GM18909 (cell line): ENCODE measurements around the gene MYL3.
A peak's percentile ranks its signal among the peaks of the same experiment; 100 is the strongest.

Source experiments
- ATAC-seq: cut with Tn5 transposase; IDR thresholded peaks from one replicate; pipeline ENCODE4 v1.9.1; 2021; ENCODE audit warnings: mild to moderate bottlenecking; ENCODE audit not compliant: unreplicated experiment, poor library complexity

Gene MYL3

GRCh38 chr3:46853441-46854415 is 9.5 kb downstream of the MYL3 start:
- ATAC-seq, result no peak

GRCh38 chr3:46852839-46853355 is 10.3 kb downstream of the MYL3 start:
- no peak for ATAC-seq

DNA sequence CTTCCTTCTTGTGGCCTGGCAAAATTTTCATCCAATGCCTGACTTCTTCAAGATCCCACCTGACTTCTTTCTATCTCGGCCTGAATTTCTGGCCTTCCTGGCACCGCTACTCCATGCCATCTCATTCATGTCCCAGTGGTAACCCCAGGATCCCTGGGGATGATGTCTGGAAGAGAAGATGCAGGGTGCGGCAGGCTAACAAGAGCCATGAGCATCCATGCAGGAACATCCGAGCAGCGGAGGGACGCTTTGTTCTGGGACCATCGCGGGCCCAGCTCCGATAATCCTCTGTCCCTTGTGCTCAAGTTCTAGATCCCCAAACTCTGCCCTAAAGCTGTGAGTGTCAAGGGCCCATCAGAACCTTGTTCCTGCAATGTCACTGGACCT is 10.9 kb downstream of the MYL3 start:
- no peak for ATAC-seq

- no peak for ATAC-seq
Observed at GRCh38 chr3:46851364-46852333, 11.6 kb downstream of the MYL3 start.

DNA sequence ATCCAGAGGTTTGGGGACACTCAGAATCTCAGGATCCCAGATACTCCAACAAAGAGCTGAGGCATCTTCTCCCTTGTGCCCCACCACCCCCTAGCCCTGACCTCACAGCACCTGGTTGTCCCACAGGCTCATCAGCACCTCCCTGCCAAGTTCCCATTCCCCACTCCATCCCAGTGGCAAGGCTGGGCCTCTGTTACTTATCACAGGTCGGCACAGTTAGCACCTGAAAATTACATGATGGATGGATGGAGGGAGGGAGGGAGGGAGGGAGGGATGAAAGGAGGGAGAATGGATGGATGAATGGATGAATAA is 12.8 kb downstream of the MYL3 start:
- ATAC-seq, result no peak

GRCh38 chr3:46849686-46850467 is 13.4 kb downstream of the MYL3 start:
- no peak for ATAC-seq

- ATAC-seq, result no peak
Observed at GRCh38 chr3:46849045-46849631, 14.1 kb downstream of the MYL3 start.

GRCh38 chr3:46848271-46849044 is 14.8 kb downstream of the MYL3 start:
- no peak for ATAC-seq

- no peak for ATAC-seq
Observed at GRCh38 chr3:46847744-46848143, 15.5 kb downstream of the MYL3 start.

DNA sequence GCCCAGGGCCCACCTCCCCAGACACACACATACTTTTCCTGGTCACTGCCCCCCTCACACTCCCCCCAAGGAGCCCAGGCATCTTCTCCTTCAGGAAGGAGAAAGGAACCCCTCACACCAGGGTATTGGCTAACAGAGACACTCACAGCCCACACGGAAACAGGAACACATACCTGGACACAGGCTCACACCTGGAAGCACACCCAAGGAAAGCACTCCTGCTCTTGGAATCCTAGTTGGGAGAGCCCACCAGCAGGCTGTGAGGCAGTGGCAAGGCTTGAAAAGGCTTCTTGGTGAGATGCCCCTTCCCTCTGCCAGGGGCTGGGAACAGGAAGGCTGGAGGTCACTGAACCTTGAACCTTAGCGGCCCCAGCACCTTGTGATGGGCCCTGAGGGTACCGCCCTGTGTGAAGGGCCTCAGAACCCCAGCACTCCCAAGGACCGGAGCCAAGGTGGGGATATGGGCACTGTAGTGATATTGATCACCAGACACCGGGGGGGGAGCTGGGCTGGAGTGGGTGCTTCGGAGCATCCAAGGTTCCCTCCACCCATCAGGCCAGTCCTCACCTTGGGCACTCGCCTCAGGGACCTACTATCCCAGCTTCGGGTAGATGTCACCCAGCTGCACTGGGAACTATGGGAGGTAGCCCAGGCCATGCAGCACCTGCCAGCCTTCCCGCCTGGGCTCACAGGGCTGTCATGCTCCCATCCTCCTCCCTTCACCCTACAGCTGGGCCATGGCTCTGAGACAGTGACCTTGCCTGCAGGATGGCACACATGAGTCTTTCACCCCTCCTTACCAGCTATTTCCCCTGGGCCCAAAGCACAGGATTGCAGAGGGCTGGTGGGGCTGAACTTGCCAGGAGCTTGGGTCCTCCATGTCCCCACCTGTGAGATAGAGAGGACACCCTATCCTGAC is 16.4 kb downstream of the MYL3 start:
- no peak for ATAC-seq

- peak; percentile 68 for ATAC-seq
Observed at GRCh38 chr3:46845860-46846623, 17.2 kb downstream of the MYL3 start.

DNA sequence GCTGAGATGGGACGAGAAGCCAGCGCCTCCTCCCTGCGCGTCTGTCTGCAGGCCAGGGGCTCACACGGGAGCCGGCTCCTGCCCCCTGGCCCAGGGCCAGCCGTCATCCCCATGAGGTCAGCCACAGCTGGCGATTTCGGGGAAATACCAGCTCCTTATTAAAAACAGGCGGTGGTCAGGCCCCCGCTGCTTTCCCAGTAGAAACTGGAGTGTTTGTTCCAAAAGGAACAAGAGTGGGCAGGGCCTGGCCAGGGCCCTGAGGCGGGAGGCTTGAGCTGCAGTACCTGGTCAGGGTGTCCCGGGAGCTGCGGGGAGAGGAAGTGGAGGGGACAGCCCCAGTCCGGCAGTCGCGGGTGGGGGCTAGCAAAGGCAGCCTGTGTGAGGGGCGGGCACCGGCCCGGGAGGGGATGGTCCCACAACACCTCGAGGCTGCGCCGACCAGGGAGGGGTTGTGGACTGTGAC is 17.8 kb downstream of the MYL3 start:
- ATAC-seq, result peak; percentile 54

GRCh38 chr3:46844881-46845312 is 18.3 kb downstream of the MYL3 start:
- ATAC-seq, result no peak

GRCh38 chr3:46844397-46844796 is 18.8 kb downstream of the MYL3 start:
- ATAC-seq, result no peak

DNA sequence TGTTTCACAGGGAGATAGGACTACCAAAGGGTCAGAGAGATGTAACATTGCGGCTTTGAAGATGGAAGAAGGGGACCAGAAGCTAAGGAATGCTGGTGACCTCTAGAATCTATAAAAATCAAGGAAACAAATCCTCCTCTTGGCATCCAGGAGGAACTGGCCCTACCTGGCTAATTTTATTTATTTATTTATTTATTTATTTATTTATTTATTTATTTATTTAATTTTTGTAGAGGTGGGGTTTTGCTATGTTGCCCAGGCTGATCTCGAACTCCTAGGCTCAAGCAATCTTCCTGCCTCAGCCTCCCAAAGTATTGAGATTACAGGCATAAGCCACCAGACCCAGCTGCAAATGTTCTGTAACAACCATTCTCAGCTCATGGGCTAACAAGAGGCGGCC is 19.7 kb downstream of the MYL3 start:
- ATAC-seq, result no peak

- ATAC-seq, result no peak
Observed at GRCh38 chr3:46840491-46840890, 22.8 kb downstream of the MYL3 start.

DNA sequence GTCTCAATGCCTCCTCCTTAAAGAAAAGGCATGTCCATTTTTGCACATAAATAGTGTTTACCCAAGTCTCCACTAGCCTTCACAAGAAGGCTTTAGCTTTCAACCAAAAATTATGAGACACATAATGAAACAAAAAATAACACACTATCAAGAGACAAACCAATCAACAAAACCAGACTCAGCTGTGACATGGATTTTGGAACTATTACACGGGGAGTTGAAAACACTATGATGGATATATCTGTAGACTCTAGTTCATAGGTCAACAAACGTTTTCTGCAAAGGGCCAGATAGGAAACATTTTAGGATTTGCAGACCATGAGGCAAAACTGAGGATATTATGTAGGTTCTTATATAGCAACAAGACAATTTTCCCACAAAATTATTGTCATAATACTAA is 24.9 kb downstream of the MYL3 start:
- ATAC-seq, result no peak
